NCI-H187 treated with DMSO at 0.1 percent for 48 hours (cell line): ENCODE data around the gene CCDC191.

Experiments
- DNase-seq: peaks from one replicate; lab custom pipeline; 2025; lab: John Stamatoyannopoulos, UW

CCDC191 gene

DNA sequence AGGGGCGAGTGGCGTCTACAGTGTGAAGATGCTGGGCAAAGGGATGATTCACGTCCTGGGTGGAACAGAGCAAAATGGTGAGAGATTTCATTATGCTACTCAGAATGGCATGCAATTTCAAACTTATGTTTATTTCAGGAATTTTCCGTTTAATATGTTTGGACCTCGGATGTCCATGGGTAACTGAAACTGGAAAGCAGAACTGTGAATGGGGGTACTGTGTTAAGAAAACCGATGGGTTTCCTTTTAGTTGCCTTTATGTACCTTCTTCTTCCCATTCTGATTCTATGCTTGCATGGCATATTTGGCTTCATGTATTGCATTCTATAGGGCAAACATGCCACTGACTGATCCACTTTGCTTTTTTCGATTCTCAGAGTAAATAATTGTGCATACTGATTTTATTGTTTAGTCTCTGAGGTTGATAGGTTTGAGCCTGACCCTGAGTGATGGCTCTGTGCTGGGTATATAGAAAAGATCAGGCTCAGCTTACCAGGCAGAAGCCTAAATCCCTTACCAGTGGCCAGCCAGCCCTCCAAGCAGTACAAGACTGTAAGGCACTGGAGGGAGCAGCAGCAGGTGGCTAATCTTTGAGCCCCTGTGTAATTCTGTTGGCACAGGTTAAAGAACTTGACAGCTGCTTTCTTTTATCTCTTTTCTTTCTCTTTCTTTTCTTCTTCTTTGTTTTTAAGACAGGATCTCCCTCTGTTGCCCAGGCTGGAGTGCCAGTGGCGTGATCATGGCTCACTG, 4.8 kb upstream of the CCDC191 start:
- DNase-seq = no peak

DNA sequence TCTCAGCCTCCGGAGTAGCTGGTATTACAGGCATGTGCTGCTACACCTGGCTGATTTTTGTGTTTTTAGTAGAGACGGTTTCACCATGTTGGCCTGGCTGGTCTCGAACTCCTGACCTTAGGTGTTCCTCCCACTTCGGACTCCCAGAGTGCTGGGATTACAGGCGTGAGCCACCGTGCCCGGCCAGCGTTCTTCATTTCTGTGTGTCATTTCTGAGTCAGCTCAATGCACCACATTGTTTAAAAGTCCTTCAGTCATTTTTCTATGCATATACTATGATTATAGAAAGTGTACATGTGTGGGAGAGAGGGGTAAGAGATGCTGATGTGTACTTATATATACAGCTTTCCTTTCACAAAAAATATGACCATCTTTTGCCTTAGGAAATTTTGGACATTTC, 2.3 kb upstream of the CCDC191 start:
- DNase-seq = no peak

DNA sequence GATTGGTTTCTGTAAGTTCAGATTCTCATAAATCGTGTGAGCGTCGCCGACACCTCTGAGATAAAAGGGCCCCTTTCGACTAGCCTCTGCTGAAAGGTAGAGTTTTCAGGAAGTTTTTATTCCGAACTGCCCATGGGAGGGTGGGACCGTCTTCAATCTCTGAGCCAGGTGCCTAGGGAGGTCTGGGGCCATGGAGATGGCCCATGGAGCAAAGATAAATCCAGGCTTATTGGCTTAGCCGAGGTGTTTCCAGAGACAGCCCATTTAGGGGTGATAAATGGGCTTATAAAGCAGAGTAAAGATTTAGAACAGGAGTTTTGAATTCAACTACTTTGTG, 653 bp upstream of the CCDC191 start:
- DNase-seq = no peak

DNA sequence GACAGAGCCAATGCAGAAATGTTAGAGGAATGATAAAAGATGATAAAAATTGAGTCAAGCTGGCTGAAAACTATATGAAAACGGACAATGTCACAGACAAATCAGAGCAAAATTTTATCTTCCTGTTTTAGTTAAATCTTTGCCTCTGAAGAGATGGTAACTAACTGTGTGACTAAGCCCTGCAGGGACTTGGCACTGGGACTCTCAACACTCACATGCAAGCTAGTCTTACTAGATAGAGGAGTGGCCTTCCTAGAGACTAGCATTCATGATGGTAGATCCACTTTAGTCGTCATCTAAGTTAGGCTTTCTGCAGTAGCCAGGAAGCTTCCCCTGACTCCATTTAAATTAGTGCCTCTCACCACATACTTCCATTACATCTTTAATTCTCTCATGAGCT, 4.1 kb downstream of the CCDC191 start:
- no peak for DNase-seq

DNA sequence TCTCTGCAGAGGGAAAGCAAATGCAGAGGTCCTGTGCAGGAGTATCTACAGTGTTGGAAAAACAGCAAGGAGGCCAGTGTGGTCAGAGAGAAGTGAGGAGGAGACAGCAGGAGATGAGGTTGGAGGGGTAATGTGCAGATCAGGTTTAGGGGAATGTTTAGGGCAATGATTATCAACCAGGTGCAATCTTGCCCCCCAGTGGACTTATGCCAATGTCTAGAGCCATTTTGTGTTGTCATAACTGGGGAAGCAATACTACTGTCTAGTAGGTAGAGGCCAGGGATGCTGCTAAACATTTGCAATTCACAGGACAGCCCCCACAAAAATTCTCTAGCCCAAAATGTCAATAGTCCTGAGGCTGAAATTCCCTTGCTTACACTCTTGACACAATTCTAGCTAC, 13.1 kb downstream of the CCDC191 start:
- DNase-seq = no peak

DNA sequence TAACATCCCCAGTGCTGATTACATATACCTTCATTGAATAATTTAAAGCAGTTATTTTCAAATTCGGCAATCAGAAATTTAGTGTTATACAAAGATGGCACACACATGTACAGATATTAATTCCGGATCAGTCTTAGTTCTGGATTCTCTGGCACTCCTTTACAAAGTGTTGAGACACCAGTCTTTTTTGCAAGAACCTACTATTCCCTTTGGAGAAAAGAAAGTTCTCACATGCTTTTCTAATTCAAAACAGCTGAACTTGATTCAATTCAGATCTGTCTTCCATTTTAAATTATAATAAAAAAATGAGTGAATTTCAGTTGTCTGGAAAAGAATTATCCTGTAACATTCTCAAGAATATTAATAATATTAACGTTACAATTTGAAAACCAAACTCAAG, 20.4 kb downstream of the CCDC191 start:
- no peak for DNase-seq

DNA sequence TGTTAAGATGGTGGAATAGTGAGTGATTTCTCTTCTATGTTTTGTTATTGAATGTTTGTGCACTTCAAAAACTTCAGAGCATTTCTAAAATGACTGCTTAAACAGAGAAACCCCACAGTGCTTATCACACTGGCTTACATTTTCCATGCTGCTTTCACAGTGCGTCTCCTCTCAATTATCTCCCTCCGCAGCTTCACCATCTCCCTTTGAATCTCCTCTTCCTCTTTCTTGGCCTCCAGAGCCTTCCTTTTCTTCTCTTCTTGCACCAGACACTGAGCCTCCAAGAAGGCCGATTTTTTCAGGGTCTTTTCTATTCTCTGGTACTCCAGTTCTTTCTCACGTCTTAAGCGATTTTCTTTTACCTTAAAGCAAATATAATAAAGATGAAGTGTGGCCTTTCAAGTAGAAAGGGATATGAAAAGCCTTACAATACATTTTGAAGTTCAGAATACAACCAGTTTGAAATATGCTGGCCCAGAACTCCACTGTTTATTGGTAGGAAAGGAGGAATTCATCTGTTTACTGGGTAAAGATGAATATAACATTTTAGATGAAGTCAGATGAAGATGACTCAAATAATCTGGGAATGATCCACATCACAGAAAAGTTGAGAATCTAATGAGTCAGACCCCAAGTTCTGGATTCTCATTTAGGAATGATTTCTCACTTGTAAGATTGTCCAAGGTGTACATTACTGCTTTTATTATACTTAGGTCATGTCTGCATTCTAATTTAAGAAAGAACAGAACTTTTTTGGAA, 21.4 kb downstream of the CCDC191 start:
- no peak for DNase-seq

DNA sequence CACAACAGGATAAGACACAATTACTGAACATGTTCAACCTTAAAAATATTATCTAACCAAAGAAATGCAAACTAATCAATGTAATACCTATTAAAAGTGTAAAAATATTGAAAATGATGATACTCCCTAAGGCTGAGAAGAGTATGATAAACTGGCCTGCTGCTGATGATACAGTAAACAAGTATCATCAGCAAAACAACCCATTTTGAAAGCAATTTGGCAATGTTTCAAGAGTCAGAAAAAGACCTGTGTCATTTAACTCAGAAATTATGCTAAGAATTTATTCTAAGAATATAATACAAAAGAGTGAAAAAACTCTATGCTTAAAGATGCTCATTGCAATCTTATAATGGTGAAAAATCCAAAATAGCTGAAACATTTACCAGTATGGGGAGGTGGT, 22.1 kb downstream of the CCDC191 start:
- no peak for DNase-seq

DNA sequence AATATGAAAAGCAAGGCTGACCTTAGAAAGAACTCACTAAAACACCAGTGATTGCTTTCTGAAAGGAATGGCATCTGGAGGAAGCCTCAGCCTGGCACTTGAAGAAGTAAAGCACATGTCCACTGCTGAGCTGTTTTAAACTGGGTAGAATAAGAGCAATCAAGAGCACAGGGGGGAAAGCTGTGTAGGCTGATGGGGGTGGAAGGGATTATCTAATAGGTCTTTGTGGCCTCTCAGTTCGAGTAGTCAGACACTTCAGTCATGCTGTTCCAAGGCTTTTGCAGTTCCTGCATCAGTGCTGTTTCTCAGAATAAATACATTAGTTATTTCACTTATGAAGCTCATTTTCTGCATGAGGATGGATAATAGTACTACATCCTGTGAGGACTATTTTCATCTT, 22.6 kb downstream of the CCDC191 start:
- no peak for DNase-seq

DNA sequence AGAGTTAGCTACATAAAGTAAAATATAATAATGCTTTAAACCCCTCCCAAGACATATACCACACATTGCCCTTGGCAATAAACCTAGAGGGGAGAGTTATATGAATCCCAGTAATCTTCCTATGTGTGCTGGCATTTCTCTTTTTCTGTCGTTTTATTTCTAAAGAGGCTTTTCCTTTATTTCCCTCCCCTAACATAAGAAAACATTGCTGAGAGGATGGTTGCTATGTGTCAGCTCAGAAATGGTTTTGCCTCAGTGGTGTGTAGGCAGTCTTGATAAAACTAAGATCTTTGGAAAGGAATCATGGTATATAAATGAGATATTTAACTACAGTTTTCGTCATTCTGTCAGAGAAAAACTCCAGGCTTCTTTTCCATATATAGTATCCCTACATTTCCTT, 30.0 kb downstream of the CCDC191 start:
- DNase-seq = no peak

DNA sequence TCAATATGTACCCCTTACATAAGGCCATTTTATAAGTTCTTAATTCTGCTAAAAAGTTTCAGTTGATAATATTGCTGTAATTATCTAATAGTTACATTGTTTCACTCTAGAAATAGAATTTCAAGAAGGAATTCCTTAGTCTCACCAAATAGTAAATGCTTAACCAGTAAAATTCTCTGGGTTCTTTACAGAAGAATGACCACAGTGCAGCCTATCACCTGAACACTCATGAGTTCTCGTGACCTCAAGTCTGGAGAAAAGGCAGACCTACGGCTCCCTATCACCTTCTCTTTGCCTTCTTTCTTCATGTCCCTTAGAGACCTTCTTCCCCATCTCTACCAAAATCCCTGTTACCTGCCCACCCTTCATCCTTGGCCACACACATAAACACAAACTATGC, 30.9 kb downstream of the CCDC191 start:
- no peak for DNase-seq

DNA sequence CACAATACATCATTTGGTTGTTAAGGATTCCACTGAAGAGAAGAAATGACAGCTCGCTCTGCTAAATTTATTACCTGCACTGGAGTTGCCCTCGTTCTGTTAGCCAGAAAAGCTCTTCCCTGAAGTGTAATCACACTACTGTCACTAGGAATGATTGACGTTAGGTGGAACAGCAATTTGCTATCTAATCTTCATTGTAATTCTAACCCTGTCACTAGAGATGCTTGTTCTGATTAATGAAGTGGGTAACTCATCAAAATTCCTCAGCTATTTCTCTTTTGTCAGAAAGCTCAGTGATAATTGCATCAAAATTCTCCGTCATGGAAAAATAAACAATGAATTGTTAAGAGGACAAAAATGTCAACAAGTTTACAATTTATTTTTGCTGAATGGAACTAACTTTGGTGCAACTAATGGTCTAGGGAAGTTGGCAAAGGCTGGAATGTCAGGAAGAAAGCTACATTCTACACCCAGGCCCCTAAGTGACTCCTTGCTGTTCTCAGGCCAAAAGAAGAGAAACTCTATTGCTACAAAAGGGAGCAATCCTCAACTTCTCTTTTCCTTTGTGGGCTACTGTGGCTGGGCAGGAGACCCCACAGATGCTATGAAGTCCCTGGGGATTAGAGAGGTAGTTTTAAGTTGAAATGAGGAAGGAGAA, 34.1 kb downstream of the CCDC191 start:
- no peak for DNase-seq

DNA sequence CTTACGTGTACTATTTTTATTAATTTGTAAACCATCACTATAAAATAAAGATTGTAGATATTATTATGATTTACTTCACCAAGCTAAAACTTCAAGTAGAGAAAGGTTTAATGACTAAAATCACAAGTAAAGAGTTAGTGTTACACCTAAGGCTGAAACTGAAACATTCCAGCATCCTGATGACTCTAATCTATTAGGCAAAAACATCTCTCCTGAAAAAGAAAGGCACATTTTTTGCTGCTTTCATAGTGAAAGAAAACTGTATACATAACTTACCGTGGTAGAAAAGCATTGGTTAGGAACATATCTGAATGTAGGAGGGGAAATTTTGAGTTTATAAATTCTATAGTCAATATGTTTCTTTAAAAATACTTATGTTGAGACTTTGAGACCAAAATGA, 35.4 kb downstream of the CCDC191 start:
- no peak for DNase-seq

DNA sequence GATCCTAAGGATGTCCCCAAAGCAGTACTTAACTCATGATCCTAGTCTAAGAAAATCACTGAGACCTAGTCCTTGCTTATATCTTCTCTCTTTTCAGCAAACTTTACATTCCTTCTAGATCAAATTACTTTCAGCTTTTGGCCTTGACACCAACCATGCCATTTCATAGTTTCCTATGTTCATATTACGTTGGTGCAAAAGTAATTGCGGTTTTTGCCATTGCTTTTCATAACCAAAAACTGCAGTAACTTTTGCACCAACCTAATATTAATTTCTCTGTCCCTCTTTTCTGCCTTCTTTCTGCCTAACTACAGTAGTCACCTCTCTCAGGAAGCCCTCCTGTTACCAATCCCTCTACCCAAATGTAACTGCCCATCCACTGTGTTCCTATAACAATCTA, 36.8 kb downstream of the CCDC191 start:
- DNase-seq = no peak

DNA sequence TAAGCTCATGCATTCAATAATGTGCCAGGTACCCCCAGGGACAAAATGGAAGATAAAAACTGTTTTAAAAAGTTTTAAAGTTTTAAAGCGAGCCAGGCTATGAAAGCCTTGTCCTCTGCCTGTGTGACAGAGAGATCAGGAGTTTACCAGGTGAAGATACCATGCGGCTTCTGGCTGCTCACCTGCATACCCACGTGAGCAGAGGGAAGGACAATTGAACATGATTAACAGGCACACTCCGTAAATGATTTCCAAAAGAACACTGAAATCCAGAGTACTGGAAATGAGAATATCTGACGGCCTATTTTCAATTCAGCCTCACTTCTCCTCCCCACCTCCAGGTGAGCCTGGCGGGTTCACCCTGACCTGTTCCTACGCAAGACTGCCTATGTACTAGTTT, 42.1 kb downstream of the CCDC191 start:
- DNase-seq = no peak

DNA sequence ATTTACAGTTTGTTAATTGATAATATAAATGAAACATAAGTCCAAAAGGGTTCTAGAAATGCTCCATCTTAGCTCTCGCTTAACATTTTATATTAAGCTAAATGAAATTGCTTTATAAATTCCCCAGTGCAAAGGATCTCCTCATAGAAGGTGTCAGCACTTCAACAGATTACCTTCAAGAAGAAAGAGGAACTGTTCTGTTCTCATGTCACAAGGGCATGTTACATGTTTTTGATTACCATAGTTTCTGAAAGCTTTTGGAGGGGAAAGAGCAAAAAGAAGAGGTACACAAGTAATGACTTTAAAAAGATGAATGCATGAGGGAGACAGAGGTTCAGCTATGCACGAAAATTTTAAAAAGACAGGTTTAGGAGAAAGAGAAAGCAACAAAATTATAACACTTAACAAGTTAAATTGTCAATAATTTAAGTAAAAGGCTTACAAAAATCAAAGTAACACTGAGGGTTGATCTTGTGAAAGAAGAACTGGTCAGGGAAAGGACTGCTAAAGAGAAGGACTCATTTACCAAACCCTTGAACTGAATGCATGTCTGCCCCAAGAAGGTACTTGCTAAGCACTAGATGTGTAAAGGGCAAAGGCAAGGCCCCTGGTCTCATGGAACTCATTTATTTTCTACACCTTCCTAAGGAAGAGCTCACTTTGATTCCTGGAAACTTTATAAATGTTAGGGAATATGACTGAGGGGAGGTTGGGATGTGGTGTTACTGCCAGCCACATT, 45.1 kb downstream of the CCDC191 start:
- DNase-seq = no peak

DNA sequence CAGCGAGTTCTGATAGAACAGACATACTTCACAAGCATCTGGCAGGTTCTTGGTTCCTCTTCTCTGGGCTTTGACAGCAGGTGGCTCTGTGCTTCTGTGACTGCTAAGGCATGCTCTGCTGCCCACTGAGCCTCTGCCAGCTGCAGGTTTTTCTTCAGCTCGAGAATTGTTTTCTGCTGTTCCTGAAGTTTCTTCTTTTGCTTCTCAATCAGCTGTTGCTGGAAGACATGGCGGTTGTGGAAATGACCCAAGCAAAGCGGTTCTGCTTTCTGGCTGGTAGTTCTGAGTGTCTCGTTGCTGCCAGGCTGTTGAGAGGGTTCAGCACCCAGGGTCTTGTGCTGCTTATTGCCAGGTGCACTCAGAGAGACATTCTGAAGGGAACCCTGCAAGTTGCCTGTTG, 50.8 kb downstream of the CCDC191 start:
- no peak for DNase-seq

DNA sequence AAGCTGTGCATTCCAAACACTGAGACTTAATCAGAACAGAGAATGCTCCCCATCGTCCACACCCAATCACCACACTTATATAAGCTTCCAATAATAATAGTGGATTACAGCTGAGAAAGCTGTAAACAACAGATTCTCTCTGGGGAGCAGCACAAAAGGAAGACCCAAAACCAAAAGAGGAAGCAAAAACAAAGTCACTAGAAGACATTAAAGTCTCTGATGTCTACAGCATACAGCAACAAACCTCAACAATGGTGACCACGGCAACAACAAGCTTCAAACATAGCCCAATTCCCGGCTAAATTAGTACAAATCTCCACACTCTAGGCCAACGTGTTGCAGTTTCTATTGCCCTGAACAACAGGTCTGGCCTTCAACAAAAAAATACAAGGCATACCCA, 70.8 kb downstream of the CCDC191 start:
- DNase-seq = no peak

DNA sequence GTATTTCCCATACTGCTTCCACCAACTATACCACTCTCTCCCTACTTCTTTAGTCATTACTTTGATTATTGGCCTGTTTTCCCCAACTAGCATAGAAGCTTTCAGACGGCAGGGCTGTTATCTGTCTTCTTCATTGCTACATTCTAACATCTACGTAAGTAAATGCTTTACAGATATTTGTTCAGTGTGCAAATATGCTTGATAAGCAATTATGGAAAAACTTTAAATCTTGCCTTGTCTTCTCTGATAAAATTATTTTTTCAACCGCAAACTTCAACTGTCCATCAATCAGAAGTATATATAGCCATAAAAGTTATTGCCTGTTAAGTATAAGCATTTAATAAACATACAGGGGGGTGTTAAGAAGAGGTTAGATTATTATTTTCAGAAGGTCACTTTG, 72.8 kb downstream of the CCDC191 start:
- DNase-seq = no peak

DNA sequence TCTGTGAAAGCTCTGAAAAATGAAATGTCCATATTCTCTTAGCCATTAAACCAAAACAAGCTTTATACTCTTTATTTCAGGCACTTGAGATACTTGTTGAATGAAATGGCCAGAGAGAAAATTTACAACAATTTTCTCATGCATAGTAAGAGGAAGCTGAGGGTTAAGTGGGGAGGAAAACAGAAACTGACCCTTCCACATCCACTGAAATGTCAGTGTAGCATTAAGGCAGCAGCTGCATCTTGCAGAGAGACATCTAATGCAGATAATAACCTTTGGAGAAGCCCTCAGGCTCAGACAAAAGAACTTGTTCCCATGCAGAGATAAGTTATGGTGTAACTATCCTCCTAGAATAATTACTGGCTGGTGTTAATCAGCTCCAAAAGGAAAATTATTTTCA, 74.5 kb downstream of the CCDC191 start:
- no peak for DNase-seq

DNA sequence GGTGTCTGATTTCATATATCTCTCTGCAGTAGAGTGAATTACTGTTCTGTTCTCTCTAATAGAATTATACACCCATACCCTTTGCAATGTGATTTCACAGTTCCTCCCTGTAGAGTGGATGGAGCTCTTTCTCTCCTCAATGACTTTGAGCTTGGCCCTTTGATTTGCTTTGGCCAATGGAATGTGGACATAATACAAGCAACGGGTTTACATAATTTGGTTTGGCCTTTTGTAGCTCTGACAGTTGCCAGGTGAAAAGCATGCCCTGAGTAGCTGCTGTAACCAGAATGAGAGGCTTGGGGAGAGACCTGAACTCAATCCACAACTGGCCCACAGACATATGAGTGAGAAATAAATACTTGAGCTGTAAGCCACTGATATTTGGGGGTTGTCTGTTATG, 76.4 kb downstream of the CCDC191 start:
- no peak for DNase-seq

DNA sequence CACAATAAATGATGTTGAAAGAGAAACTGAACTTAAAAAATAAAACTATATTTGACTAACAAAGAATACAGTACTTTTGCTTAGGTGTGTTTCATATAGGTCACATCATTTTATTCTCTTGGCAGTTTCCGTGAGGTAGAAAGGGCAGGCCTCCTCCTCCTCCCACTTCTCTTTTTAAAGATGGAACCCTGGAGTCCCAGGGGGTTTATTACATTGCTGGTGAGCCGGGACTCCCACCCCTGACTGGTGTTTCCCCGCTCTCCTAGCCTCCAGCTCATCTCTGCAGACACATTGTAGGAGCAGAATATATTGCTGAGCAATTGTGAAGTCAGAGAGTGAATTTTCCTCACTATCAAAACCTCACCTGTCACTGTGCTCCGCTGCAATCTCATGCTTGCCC, 78.5 kb downstream of the CCDC191 start:
- no peak for DNase-seq

DNA sequence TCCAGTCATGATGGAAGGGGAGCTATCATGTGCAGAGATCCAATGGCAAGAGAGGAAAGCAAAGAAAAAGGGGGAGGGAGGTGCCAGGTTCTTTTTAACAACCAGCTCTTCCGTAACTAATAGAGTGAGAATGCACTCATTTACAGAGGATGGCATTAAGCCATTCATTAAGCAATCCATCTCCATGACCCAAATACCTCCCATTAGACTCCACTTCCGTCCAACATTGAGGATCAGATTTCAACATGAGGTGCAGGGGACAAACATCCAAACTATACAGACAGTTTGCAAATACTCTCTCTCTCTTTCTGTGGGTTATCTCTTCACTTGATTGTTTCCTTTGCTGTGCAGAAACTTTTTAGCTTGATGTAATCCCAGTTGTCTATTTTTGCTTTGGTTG, 87.3 kb downstream of the CCDC191 start:
- no peak for DNase-seq
